HepG2 (cell line): ENCODE data around the gene MUC13. TPM values are rescaled to one million over a fixed set of nuclear protein-coding genes. Genes with fewer than 3 reads are reported as not detected.

ENCODE experiments used
- BRD4 ChIP-seq: sonication (generic); formaldehyde crosslinking; IDR thresholded peaks from 2 replicates; pipeline ENCODE4 v1.4.0; 2020; ENCODE audit warnings: missing genetic modification reagents
- FOXO1 ChIP-seq: sonication (generic); formaldehyde crosslinking; IDR thresholded peaks from 2 replicates; pipeline ENCODE4 v1.4.0; 2020; ENCODE audit warnings: missing genetic modification reagents
- GFI1 ChIP-seq: sonication (generic); formaldehyde crosslinking; IDR thresholded peaks from 2 replicates; pipeline ENCODE4 v1.5.0; 2020; ENCODE audit warnings: missing genetic modification reagents, mild to moderate bottlenecking, borderline replicate concordance
- HDAC2 ChIP-seq: sonication (generic); formaldehyde crosslinking; IDR thresholded peaks from 2 replicates; pipeline ENCODE4 v1.4.0; 2020; ENCODE audit warnings: missing genetic modification reagents
- KAT7 ChIP-seq: IDR thresholded peaks from 2 replicates; pipeline ENCODE4 v1.6.1; 2018; ENCODE audit warnings: borderline replicate concordance, missing compliant biosample characterization
- KDM3A ChIP-seq: IDR thresholded peaks from 2 replicates; pipeline ENCODE4 v1.6.1; 2018; ENCODE audit warnings: low read depth, missing compliant biosample characterization
- MTA1 ChIP-seq: sonication (generic); formaldehyde crosslinking; IDR thresholded peaks from 2 replicates; pipeline ENCODE4 v1.4.0; 2020; ENCODE audit warnings: missing genetic modification reagents, mild to moderate bottlenecking, borderline replicate concordance
- NFIB ChIP-seq: sonication (generic); formaldehyde crosslinking; IDR thresholded peaks from 2 replicates; pipeline ENCODE4 v1.9.0; 2021; ENCODE audit warnings: missing genetic modification reagents, mild to moderate bottlenecking, borderline replicate concordance
- NR3C1 ChIP-seq: sonication (generic); formaldehyde crosslinking; IDR thresholded peaks from 2 replicates; pipeline ENCODE4 v1.4.0; 2020; ENCODE audit warnings: missing genetic modification reagents
- POLR2AphosphoS5 ChIP-seq: IDR thresholded peaks from 2 replicates; pipeline ENCODE4 v1.6.1; 2012; ENCODE audit warnings: low read depth, low read length
- RFX3 ChIP-seq: IDR thresholded peaks from 2 replicates; pipeline ENCODE4 v1.6.1; 2016; ENCODE audit warnings: missing biosample characterization, missing genetic modification reagents
- SNAPC2 ChIP-seq: sonication (generic); formaldehyde crosslinking; IDR thresholded peaks from 2 replicates; pipeline ENCODE4 v1.8.1; 2022; ENCODE audit warnings: mild to moderate bottlenecking, missing genetic modification reagents
- TOE1 ChIP-seq: sonication (generic); formaldehyde crosslinking; IDR thresholded peaks from 2 replicates; pipeline ENCODE4 v1.4.0; 2020; ENCODE audit warnings: mild to moderate bottlenecking, missing genetic modification reagents
- YEATS4 ChIP-seq: sonication (generic); formaldehyde crosslinking; IDR thresholded peaks from 2 replicates; pipeline ENCODE4 v1.4.0; 2020; ENCODE audit warnings: missing genetic modification reagents, borderline replicate concordance
- ZFP36L2 ChIP-seq: sonication (generic); formaldehyde crosslinking; IDR thresholded peaks from 2 replicates; pipeline ENCODE4 v1.4.0; 2020; ENCODE audit warnings: missing genetic modification reagents
- ZNF207 ChIP-seq: fragments of 450-650 bp; IDR thresholded peaks from 2 replicates; pipeline ENCODE4 v1.6.1; 2016; ENCODE audit warnings: antibody characterized with exemption, borderline replicate concordance
- ZNF432 ChIP-seq: sonication (generic); formaldehyde crosslinking; IDR thresholded peaks from 2 replicates; pipeline ENCODE4 v1.5.0; 2020; ENCODE audit warnings: missing genetic modification reagents, mild to moderate bottlenecking, borderline replicate concordance
- ZNF629 ChIP-seq: sonication (generic); formaldehyde crosslinking; conservative IDR thresholded peaks from 2 replicates; pipeline ENCODE4 v1.5.0; 2020; ENCODE audit warnings: missing genetic modification reagents
- ZNF761 ChIP-seq: sonication (generic); formaldehyde crosslinking; conservative IDR thresholded peaks from 2 replicates; pipeline ENCODE4 v1.4.0; 2020; ENCODE audit warnings: mild to moderate bottlenecking, missing genetic modification reagents
- polyA plus RNA-seq, 8 experiments: library from polyadenylated mRNA; depleted of rRNA in 3 of 8; stranded (reverse) in 7 of 8; unstranded in 1 of 8; fragments of >200 nt; fragmentation: Illumina TruSeq in 4 of 8; extraction: Trizol in 4 of 8; gene quantifications; 2 replicates each; pipeline versions ENCODE4 v1.2.1 to v1.2.3, GENCODE V29; 2011 to 2016; ENCODE audit warnings: low read depth in 4 of 8, missing spikeins in 1 of 8, mixed read lengths in 1 of 8; ENCODE audit not compliant: insufficient read depth in 1 of 8
- total RNA-seq, 5 experiments: library from RNA; depleted of rRNA; stranded (reverse); fragments of >200 nt; fragmentation: Illumina TruSeq; extraction: Trizol; gene quantifications; 2 replicates each; pipeline ENCODE4 v1.2.3, GENCODE V29; 2016; ENCODE audit warnings: low read depth in 1 of 5
- TF ChIP-seq, protein P1 (sequence below): sonication (generic); formaldehyde crosslinking; IDR thresholded peaks from 2 replicates; pipeline ENCODE4 v1.5.0; 2020; ENCODE audit warnings: missing genetic modification reagents
- TF ChIP-seq, protein P2 (sequence below): sonication (generic); formaldehyde crosslinking; IDR thresholded peaks from 2 replicates; pipeline ENCODE4 v1.8.0; 2022; ENCODE audit warnings: missing genetic modification reagents, mild to moderate bottlenecking, inconsistent platforms, borderline replicate concordance
- TF ChIP-seq, protein P3 (sequence below): sonication (generic); formaldehyde crosslinking; IDR thresholded peaks from 2 replicates; pipeline ENCODE4 v1.5.1; 2020; ENCODE audit warnings: mild to moderate bottlenecking, missing genetic modification reagents, moderate library complexity
- TF ChIP-seq, protein P4 (sequence below): sonication (generic); formaldehyde crosslinking; conservative IDR thresholded peaks from 2 replicates; pipeline ENCODE4 v1.8.1; 2023; ENCODE audit warnings: missing genetic modification reagents

Gene MUC13
- total and polyA plus RNA-seq, 2 of the 13 experiments (the other 11 are each of a cell fraction or from before 2014, with no cell fraction given) = 0.04 to 1.2 TPM

DNA sequence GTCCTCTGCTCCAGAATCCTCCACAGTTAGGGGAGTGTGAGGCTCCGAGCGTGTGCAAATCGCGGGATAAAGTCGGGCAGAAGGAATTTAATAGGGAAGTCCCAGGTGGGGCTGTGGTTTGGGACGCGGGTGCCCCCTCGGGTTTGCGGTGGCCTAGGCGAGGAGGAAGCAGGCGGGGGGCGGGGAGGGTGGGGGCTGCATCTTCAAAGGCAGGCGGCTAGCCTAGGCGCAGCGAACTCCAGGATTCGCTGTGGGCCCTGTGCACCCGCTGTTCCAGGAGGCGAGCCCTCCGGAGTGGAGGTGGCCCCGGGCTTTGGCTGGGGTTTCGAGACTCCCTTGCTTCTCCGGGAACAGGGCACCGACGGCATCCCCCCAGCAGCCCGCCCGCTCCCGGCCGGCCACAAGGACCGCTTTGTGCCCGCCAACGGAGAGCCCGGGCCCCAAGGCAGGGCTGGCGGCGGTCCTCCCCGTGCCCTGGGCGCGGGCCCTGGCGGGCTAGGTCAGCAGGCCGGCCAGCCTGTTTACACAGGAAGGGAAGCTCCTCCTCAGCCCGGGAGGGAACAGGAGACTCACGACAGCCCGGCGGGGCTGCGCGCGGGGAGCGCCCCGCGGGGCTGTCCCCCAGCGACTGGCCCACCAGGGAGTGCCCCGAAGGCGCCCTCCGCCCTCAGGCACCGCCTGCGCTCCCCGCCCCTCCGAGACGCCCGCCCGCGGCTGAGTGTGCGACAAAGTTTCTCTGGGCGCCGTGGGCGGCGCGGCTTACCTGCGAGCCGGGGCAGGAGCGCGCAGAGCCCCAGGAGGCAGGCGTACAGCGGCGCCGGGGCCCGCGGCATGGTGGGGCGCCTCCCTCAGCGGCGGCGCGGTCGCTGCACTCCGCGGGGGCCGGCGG is 48.1 kb downstream of the MUC13 start (continued):
- TF ChIP-seq, protein P1, sequence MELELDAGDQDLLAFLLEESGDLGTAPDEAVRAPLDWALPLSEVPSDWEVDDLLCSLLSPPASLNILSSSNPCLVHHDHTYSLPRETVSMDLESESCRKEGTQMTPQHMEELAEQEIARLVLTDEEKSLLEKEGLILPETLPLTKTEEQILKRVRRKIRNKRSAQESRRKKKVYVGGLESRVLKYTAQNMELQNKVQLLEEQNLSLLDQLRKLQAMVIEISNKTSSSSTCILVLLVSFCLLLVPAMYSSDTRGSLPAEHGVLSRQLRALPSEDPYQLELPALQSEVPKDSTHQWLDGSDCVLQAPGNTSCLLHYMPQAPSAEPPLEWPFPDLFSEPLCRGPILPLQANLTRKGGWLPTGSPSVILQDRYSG (CRISPR knock-in tag) = 0 out of 2 replicates have a peak, but pooled peaks have one; percentile 2
- TF ChIP-seq ZNF432 (no peak), ZFP36L2 (CRISPR knock-in tag) (no peak), GFI1 (no peak), ZNF207 (no peak), MTA1 (CRISPR knock-in tag) (peak; percentile 62; the same call in 1 of the 2 replicates), BRD4 (CRISPR knock-in tag) (no peak; the same call in 1 of the 2 replicates), SNAPC2 (CRISPR knock-in tag) (no peak), TOE1 (CRISPR knock-in tag) (no peak), ZNF761 (CRISPR knock-in tag) (no peak; the same call in 1 of the 2 replicates), FOXO1 (CRISPR knock-in tag) (peak; percentile 85), NFIB (CRISPR knock-in tag) (no peak), YEATS4 (CRISPR knock-in tag) (no peak), RFX3 (CRISPR knock-in tag) (no peak), ZNF629 (CRISPR knock-in tag) (no peak), NR3C1 (CRISPR knock-in tag) (no peak), KDM3A (CRISPR knock-in tag) (no peak), HDAC2 (no peak), KAT7 (CRISPR knock-in tag) (no peak; the same call in 1 of the 2 replicates), POLR2AphosphoS5 (0 out of 2 replicates have a peak, but pooled peaks have one; percentile 16)
- TF ChIP-seq, protein P2, sequence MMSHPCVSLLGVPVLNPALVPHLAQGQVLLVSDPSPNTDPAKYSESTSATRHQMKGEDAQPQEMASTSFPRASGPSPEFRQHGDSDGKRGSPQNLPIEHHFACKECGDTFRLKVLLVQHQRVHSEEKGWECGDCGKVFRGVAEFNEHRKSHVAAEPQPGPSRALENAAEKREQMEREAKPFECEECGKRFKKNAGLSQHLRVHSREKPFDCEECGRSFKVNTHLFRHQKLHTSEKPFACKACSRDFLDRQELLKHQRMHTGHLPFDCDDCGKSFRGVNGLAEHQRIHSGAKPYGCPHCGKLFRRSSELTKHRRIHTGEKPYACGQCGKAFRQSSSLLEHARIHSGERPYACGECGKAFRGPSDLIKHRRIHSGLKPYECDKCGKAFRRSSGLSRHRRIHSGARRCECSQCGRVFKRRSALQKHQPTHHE = no peak
- TF ChIP-seq, protein P3, sequence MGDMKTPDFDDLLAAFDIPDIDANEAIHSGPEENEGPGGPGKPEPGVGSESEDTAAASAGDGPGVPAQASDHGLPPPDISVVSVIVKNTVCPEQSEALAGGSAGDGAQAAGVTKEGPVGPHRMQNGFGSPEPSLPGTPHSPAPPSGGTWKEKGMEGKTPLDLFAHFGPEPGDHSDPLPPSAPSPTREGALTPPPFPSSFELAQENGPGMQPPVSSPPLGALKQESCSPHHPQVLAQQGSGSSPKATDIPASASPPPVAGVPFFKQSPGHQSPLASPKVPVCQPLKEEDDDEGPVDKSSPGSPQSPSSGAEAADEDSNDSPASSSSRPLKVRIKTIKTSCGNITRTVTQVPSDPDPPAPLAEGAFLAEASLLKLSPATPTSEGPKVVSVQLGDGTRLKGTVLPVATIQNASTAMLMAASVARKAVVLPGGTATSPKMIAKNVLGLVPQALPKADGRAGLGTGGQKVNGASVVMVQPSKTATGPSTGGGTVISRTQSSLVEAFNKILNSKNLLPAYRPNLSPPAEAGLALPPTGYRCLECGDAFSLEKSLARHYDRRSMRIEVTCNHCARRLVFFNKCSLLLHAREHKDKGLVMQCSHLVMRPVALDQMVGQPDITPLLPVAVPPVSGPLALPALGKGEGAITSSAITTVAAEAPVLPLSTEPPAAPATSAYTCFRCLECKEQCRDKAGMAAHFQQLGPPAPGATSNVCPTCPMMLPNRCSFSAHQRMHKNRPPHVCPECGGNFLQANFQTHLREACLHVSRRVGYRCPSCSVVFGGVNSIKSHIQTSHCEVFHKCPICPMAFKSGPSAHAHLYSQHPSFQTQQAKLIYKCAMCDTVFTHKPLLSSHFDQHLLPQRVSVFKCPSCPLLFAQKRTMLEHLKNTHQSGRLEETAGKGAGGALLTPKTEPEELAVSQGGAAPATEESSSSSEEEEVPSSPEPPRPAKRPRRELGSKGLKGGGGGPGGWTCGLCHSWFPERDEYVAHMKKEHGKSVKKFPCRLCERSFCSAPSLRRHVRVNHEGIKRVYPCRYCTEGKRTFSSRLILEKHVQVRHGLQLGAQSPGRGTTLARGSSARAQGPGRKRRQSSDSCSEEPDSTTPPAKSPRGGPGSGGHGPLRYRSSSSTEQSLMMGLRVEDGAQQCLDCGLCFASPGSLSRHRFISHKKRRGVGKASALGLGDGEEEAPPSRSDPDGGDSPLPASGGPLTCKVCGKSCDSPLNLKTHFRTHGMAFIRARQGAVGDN (CRISPR knock-in tag) = peak; percentile 82
- TF ChIP-seq, protein P4, sequence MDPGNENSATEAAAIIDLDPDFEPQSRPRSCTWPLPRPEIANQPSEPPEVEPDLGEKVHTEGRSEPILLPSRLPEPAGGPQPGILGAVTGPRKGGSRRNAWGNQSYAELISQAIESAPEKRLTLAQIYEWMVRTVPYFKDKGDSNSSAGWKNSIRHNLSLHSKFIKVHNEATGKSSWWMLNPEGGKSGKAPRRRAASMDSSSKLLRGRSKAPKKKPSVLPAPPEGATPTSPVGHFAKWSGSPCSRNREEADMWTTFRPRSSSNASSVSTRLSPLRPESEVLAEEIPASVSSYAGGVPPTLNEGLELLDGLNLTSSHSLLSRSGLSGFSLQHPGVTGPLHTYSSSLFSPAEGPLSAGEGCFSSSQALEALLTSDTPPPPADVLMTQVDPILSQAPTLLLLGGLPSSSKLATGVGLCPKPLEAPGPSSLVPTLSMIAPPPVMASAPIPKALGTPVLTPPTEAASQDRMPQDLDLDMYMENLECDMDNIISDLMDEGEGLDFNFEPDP (CRISPR knock-in tag) = no peak
